H1 (cell line): ENCODE data around the gene ZNF830. TPM values are rescaled to one million over a fixed set of nuclear protein-coding genes. Genes with fewer than 3 reads are reported as not detected.

Experiments
- CTCF ChIA-PET: fragments of 300-600 bp; sonication (Branson Sonifier 250); formaldehyde crosslinking; loops from one replicate; lab custom pipeline; 2021; ENCODE audit not compliant: partially characterized antibody; lab: Charles Lee
- POLR2A ChIA-PET: fragments of 300-600 bp; sonication (Branson Sonifier 250); formaldehyde crosslinking; loops from one replicate; lab custom pipeline; 2021; ENCODE audit warnings: inconsistent platforms; ENCODE audit not compliant: partially characterized antibody; lab: Charles Lee
- DNase-seq, 2 experiments: peaks; one replicate each; pipeline versions ENCODE4 v3.0.0 to v3.0.0-alpha.2; 2010 to 2022; ENCODE audit warnings: low spot score in 2 of 2, low read depth in 1 of 2, mixed read lengths in 1 of 2
- FAIRE-seq: peaks from 2 replicates; lab custom pipeline; 2011; peaks lifted over from hg19 to GRCh38; lab: Jason Lieb, UNC
- H2AFZ ChIP-seq: 2 replicates; pipeline ENCODE4 v1.8.1; 2012; ENCODE audit warnings: low read length, inconsistent platforms
- H2AK5ac ChIP-seq: 2 replicates; pipeline ENCODE4 v1.6.1; 2013; ENCODE audit warnings: low read depth, low read length
- H2BK120ac ChIP-seq: replicated peaks from 2 replicates; pipeline ENCODE3; 2013; ENCODE audit warnings: low read depth, low read length, inconsistent platforms
- H2BK12ac ChIP-seq: 2 replicates; pipeline ENCODE4 v1.6.1; 2013; ENCODE audit warnings: low read depth, low read length
- H2BK15ac ChIP-seq: 2 replicates; pipeline ENCODE4 v1.6.1; 2013; ENCODE audit warnings: low read length
- H2BK20ac ChIP-seq: 2 replicates; pipeline ENCODE4 v1.6.1; 2013; ENCODE audit warnings: low read length
- H2BK5ac ChIP-seq: 2 replicates; pipeline ENCODE4 v1.6.1; 2013; ENCODE audit warnings: low read depth, low read length
- H3K14ac ChIP-seq: 2 replicates; pipeline ENCODE4 v1.6.1; 2013; ENCODE audit warnings: inconsistent platforms; ENCODE audit not compliant: insufficient read length
- H3K18ac ChIP-seq: 2 replicates; pipeline ENCODE4 v1.6.1; 2013; ENCODE audit warnings: low read length; ENCODE audit errors: extremely low read depth
- H3K23ac ChIP-seq: 2 replicates; pipeline ENCODE4 v1.6.1; 2013; ENCODE audit warnings: inconsistent platforms; ENCODE audit not compliant: insufficient read length
- H3K23me2 ChIP-seq: 2 replicates; pipeline ENCODE4 v1.6.1; 2013; ENCODE audit warnings: low read depth, low read length
- H3K27ac ChIP-seq: 2 replicates; pipeline ENCODE4 v1.6.1; 2011; ENCODE audit warnings: low read depth, low read length, inconsistent platforms
- H3K27me3 ChIP-seq, 4 experiments: replicated peaks in 1 of 4; 1 replicate in 1 of 4; 2 replicates in 3 of 4; pipeline versions ENCODE4 v1.6.1 to v1.8.1; 2011 to 2013; ENCODE audit warnings: low read length in 3 of 4, mild to moderate bottlenecking in 3 of 4, inconsistent platforms in 2 of 4, mixed read lengths in 2 of 4, moderate library complexity in 1 of 4; ENCODE audit not compliant: control insufficient read depth in 3 of 4, insufficient read depth in 3 of 4; ENCODE audit errors: extremely low read depth in 1 of 4
- H3K36me3 ChIP-seq, 4 experiments: 2 replicates each; pipeline versions ENCODE4 v1.6.1 to v1.8.1; 2011 to 2013; ENCODE audit warnings: mild to moderate bottlenecking in 4 of 4, low read length in 3 of 4, moderate library complexity in 2 of 4, control low read depth in 1 of 4, inconsistent platforms in 1 of 4; ENCODE audit not compliant: insufficient read depth in 4 of 4, control insufficient read depth in 2 of 4
- H3K4ac ChIP-seq: replicated peaks from 2 replicates; pipeline ENCODE3; 2013; ENCODE audit warnings: low read length, low read depth, mixed read lengths, inconsistent platforms; ENCODE audit not compliant: insufficient read length
- H3K4me1 ChIP-seq, 4 experiments: replicated peaks in 1 of 4; 1 replicate in 1 of 4; 2 replicates in 3 of 4; pipeline versions ENCODE4 v1.6.1 to v1.8.1; 2011 to 2013; ENCODE audit warnings: low read length in 3 of 4, inconsistent platforms in 2 of 4, mixed read lengths in 1 of 4; ENCODE audit not compliant: insufficient read depth in 4 of 4, control insufficient read depth in 3 of 4
- H3K4me2 ChIP-seq, 2 experiments: 2 replicates each; pipeline versions ENCODE4 v1.6.1 to v1.8.1; 2011 to 2013; ENCODE audit warnings: low read depth in 2 of 2, low read length in 2 of 2, control low read depth in 1 of 2, inconsistent platforms in 1 of 2, mild to moderate bottlenecking in 1 of 2; ENCODE audit not compliant: insufficient read depth in 1 of 2
- H3K4me3 ChIP-seq, 4 experiments: fragments of 200-600, 300-600 bp in 1 of 4; sonication (generic), shearing (Covaris generic), sonication (Bioruptor Twin) in 1 of 4; 2 replicates each; pipeline versions ENCODE4 v1.5.1 to v1.8.1; 2011 to 2016; ENCODE audit warnings: low read length in 4 of 4, low read depth in 3 of 4, control low read depth in 2 of 4, inconsistent platforms in 2 of 4, mild to moderate bottlenecking in 2 of 4, mixed read lengths in 1 of 4, moderate library complexity in 1 of 4; ENCODE audit not compliant: insufficient read depth in 2 of 4; ENCODE audit errors: extremely low read depth in 1 of 4
- H3K56ac ChIP-seq: replicated peaks from 2 replicates; pipeline ENCODE3; 2013; ENCODE audit warnings: low read depth, mild to moderate bottlenecking, mixed read lengths, low read length, inconsistent platforms; ENCODE audit not compliant: insufficient read length
- H3K79me1 ChIP-seq: 2 replicates; pipeline ENCODE4 v1.6.1; 2013; ENCODE audit warnings: low read depth, low read length, control low read depth
- H3K79me2 ChIP-seq, 2 experiments: 2 replicates each; pipeline versions ENCODE4 v1.6.1 to v1.8.1; 2012 to 2013; ENCODE audit warnings: low read length in 2 of 2, mild to moderate bottlenecking in 2 of 2, inconsistent platforms in 1 of 2; ENCODE audit not compliant: insufficient read depth in 2 of 2, control insufficient read depth in 1 of 2
- H3K9ac ChIP-seq, 4 experiments: replicated peaks in 1 of 4; 1 replicate in 1 of 4; 2 replicates in 3 of 4; pipeline versions ENCODE4 v1.6.1 to v1.8.1; 2011 to 2013; ENCODE audit warnings: low read depth in 3 of 4, low read length in 3 of 4, control low read depth in 2 of 4, mild to moderate bottlenecking in 2 of 4, moderate library complexity in 2 of 4, inconsistent platforms in 1 of 4; ENCODE audit errors: extremely low read depth in 1 of 4
- H3K9me3 ChIP-seq, 2 experiments: 2 replicates each; pipeline versions ENCODE4 v1.6.1 to v1.8.1; 2012 to 2013; ENCODE audit warnings: mild to moderate bottlenecking in 2 of 2, moderate library complexity in 2 of 2, control low read depth in 1 of 2, inconsistent platforms in 1 of 2, low read depth in 1 of 2, low read length in 1 of 2, mixed read lengths in 1 of 2; ENCODE audit not compliant: insufficient read depth in 2 of 2
- H4K20me1 ChIP-seq, 2 experiments: replicated peaks in 1 of 2; 2 replicates each; pipeline versions ENCODE3 to v1.8.1; 2011 to 2013; ENCODE audit warnings: inconsistent platforms in 2 of 2, low read length in 2 of 2, mild to moderate bottlenecking in 1 of 2; ENCODE audit not compliant: insufficient read depth in 2 of 2, control insufficient read depth in 1 of 2
- H4K5ac ChIP-seq: 2 replicates; pipeline ENCODE4 v1.6.1; 2013; ENCODE audit warnings: low read length, low read depth, mixed read lengths, inconsistent platforms; ENCODE audit not compliant: insufficient read length
- H4K8ac ChIP-seq: 2 replicates; pipeline ENCODE4 v1.8.0; 2013; ENCODE audit warnings: mild to moderate bottlenecking, moderate library complexity, low read length, inconsistent platforms; ENCODE audit not compliant: insufficient read depth; ENCODE audit errors: extremely low read depth
- H4K91ac ChIP-seq: replicated peaks from 2 replicates; pipeline ENCODE3; 2013; ENCODE audit warnings: low read length, mixed read lengths, inconsistent platforms; ENCODE audit not compliant: insufficient read length
- CTBP2 ChIP-seq: IDR thresholded peaks from 2 replicates; pipeline ENCODE4 v1.7.0; 2011; ENCODE audit warnings: borderline replicate concordance, mild to moderate bottlenecking, moderate library complexity, mixed read lengths, low read length; ENCODE audit not compliant: insufficient read depth, insufficient read length
- EGR1 ChIP-seq: IDR thresholded peaks from 2 replicates; pipeline ENCODE4 v1.6.1; 2011; ENCODE audit warnings: low read depth, low read length, borderline replicate concordance
- EP300 ChIP-seq, 2 experiments: IDR thresholded peaks; 1 replicate in 1 of 2; 2 replicates in 1 of 2; pipeline ENCODE4 v1.6.1; 2011 to 2012; ENCODE audit warnings: low read depth in 2 of 2, low read length in 2 of 2, mild to moderate bottlenecking in 2 of 2, borderline replicate concordance in 1 of 2, inconsistent platforms in 1 of 2, moderate library complexity in 1 of 2
- GABPA ChIP-seq: IDR thresholded peaks from 2 replicates; pipeline ENCODE4 v1.6.1; 2011; ENCODE audit warnings: mild to moderate bottlenecking, low read length, moderate library complexity, borderline replicate concordance; ENCODE audit not compliant: insufficient read depth
- SP4 ChIP-seq: IDR thresholded peaks from 2 replicates; pipeline ENCODE4 v1.6.1; 2012; ENCODE audit warnings: low read length, inconsistent platforms
- SUZ12 ChIP-seq: fragments of 200-600 bp; sonication (generic); IDR thresholded peaks from 2 replicates; pipeline ENCODE4 v1.6.1; 2012; ENCODE audit warnings: mild to moderate bottlenecking, inconsistent platforms, low read length, moderate library complexity, mixed read lengths
- ZNF274 ChIP-seq: IDR thresholded peaks from 2 replicates; pipeline ENCODE4 v1.7.0; 2012; ENCODE audit warnings: low read length, borderline replicate concordance; ENCODE audit errors: extremely low read depth
- WGBS, 2 experiments: shearing (Covaris generic) in 1 of 2; methylation state at CpG; one replicate each; pipeline versions ENCODE4 v1.1.6 to v1.1.7; 2013 to 2015; ENCODE audit warnings: low lambda C conversion rate in 2 of 2, mixed read lengths in 2 of 2, inconsistent platforms in 1 of 2, low coverage in 1 of 2, missing lambda C conversion rate in 1 of 2; ENCODE audit not compliant: insufficient replicate concordance in 2 of 2, insufficient coverage in 1 of 2, insufficient read length in 1 of 2; ENCODE audit errors: extremely low coverage in 1 of 2, missing lambda C conversion rate in 1 of 2; 5-methylcytosine and 5-hydroxymethylcytosine counted together
- polyA plus RNA-seq, 7 experiments: library from polyadenylated mRNA; depleted of rRNA in 3 of 7; stranded (reverse) in 5 of 7; unstranded in 2 of 7; fragments of >200 nt in 5 of 7; fragments of 200-250 nt in 2 of 7; gene quantifications; 1 replicate in 5 of 7; 2 replicates in 1 of 7; 4 replicates in 1 of 7; pipeline versions ENCODE4 v1.2.1 to v1.2.3, GENCODE V29; 2011 to 2013; ENCODE audit warnings: missing spikeins in 2 of 7, mixed read lengths in 2 of 7
- total RNA-seq: library from RNA; stranded (reverse); fragmentation: NEBNext Ultra II Directional; extraction: Animal tissue kit (Norgen Biotek cat#: 25700); gene quantifications from 2 replicates; pipeline ENCODE4 v1.2.1, GENCODE V29; 2021
- TF ChIP-seq, protein P1 (sequence below): IDR thresholded peaks from 2 replicates; pipeline ENCODE4 v1.6.1; 2012; ENCODE audit warnings: low read length, inconsistent platforms
- TF ChIP-seq, protein P2 (sequence below), 3 experiments: IDR thresholded peaks; 1 replicate in 2 of 3; 2 replicates in 1 of 3; pipeline versions ENCODE4 v1.5.1 to v1.6.1; 2011; ENCODE audit warnings: low read length in 3 of 3, mild to moderate bottlenecking in 3 of 3, inconsistent platforms in 2 of 3, low read depth in 1 of 3, moderate library complexity in 1 of 3; ENCODE audit not compliant: insufficient read depth in 1 of 3; ENCODE audit errors: control extremely low read depth in 1 of 3

Gene ZNF830
- total and polyA plus RNA-seq, 2 of the 8 experiments (the other 6 are each of a cell fraction or from before 2014, with no cell fraction given): 4.2 to 19.9 TPM

DNA sequence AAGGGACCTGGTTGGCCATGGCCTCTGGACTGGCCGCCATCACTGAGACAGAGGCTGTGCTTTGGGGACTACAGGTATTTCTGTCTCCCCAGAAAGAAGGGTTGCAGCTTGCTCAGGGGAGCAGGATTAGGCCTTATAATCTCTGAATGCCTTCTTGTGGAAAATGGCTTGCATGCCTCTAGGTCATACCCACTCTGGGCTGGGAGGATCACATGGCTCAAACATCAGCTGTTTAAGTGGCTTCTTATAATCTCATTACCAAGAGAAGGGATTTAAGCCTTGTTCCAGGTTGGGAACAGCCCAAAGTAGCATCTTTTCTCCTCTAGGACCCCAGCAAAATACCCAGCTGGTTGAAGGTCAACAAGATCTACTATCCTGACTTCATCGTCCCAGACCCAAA is 38.1 kb downstream of the ZNF830 start:
- Histone ChIP-seq H3K9ac (no peak overlapping the region), H3K4ac (no peak overlapping the region), H3K4me1 (no peaks in the 10 kb centered on the region), H2AK5ac (no peak overlapping the region), H3K23ac (no peak overlapping the region), H2AFZ (no peak overlapping the region), H3K23me2 (no peaks in the 10 kb centered on the region), H3K27me3 (no peaks in the 10 kb centered on the region), H4K8ac (no peak overlapping the region), H2BK20ac (no peak overlapping the region), H3K56ac (no peak overlapping the region), H4K20me1 (peaks cover 7 to 8% of the 10 kb centered on the region in 2 experiments), H3K9me3 (no peaks in the 10 kb centered on the region), H3K79me2 (no peaks in the 10 kb centered on the region), H3K4me3 (no peak overlapping the region), H2BK15ac (no peak overlapping the region), H3K14ac (no peak overlapping the region), H4K91ac (no peak overlapping the region), H3K18ac (no peak overlapping the region), H3K4me2 (no peak overlapping the region), H2BK5ac (no peak overlapping the region), H3K27ac (no peak overlapping the region), H2BK12ac (no peak overlapping the region), H4K5ac (no peak overlapping the region), H2BK120ac (no peak overlapping the region), H3K79me1 (no peaks in the 10 kb centered on the region), H3K36me3 (peaks cover 53 to 86% (median 82%) of the 10 kb centered on the region in 4 experiments)
- CTCF ChIA-PET: interaction anchor here (0.9 to 5.2 kb wide), 9 partner anchors 10 to 152 kb away, joined by 3 to 43 read pairs (median 4); partner anchors contain the start of gene RAD51D
- 93% methylated on average over 2 of the region's 2 CpGs; no CpG with 5 or more reads in 1 of the 2 experiments for WGBS, 2 experiments
- FAIRE-seq (no peak), DNase-seq (no peak)
- POLR2A ChIA-PET: interaction anchor here (0.7 to 5.3 kb wide), 4 partner anchors 8 to 99 kb away, joined by 3 to 26 read pairs (median 8); no protein-coding TSS in a partner anchor
- TF ChIP-seq EP300 (IDR thresholded peaks at IDR 0.05; ENCODE audit: borderline replicate concordance in 1 of 2, low read depth in 2 of 2, low read length in 2 of 2): no peak
- no peak for TF ChIP-seq EGR1
- TF ChIP-seq SP4: no peak
- no peak for TF ChIP-seq GABPA
- TF ChIP-seq, protein P1, sequence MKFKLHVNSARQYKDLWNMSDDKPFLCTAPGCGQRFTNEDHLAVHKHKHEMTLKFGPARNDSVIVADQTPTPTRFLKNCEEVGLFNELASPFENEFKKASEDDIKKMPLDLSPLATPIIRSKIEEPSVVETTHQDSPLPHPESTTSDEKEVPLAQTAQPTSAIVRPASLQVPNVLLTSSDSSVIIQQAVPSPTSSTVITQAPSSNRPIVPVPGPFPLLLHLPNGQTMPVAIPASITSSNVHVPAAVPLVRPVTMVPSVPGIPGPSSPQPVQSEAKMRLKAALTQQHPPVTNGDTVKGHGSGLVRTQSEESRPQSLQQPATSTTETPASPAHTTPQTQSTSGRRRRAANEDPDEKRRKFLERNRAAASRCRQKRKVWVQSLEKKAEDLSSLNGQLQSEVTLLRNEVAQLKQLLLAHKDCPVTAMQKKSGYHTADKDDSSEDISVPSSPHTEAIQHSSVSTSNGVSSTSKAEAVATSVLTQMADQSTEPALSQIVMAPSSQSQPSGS: no peak
- TF ChIP-seq CTBP2: no peak
- TF ChIP-seq SUZ12: no peak
- TF ChIP-seq, protein P2, sequence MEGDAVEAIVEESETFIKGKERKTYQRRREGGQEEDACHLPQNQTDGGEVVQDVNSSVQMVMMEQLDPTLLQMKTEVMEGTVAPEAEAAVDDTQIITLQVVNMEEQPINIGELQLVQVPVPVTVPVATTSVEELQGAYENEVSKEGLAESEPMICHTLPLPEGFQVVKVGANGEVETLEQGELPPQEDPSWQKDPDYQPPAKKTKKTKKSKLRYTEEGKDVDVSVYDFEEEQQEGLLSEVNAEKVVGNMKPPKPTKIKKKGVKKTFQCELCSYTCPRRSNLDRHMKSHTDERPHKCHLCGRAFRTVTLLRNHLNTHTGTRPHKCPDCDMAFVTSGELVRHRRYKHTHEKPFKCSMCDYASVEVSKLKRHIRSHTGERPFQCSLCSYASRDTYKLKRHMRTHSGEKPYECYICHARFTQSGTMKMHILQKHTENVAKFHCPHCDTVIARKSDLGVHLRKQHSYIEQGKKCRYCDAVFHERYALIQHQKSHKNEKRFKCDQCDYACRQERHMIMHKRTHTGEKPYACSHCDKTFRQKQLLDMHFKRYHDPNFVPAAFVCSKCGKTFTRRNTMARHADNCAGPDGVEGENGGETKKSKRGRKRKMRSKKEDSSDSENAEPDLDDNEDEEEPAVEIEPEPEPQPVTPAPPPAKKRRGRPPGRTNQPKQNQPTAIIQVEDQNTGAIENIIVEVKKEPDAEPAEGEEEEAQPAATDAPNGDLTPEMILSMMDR (IDR thresholded peaks at IDR 0.05; ENCODE audit: control extremely low read depth in 1 of 3, insufficient read depth in 1 of 3, low read depth in 1 of 3, low read length in 3 of 3): no peak
- no peak for TF ChIP-seq ZNF274
